CD4-positive, alpha-beta T cell (primary cell): Measurements from ENCODE around the gene CST4. TPM values are rescaled to one million over a fixed set of nuclear protein-coding genes. Genes with fewer than 3 reads are reported as not detected.

Experiments
- ATAC-seq: fragments of 200-7000 bp; cut with Tn5 transposase; one replicate; pipeline ENCODE4 v1.10.0; 2022; ENCODE audit warnings: mild to moderate bottlenecking; ENCODE audit not compliant: poor library complexity
- CTCF ChIA-PET: fragments of 350-600 bp; sonication (Branson Sonifier 250); formaldehyde crosslinking; loops from one replicate; lab custom pipeline; 2021; ENCODE audit warnings: antibody characterized with exemption, inconsistent platforms; lab: Charles Lee
- POLR2A ChIA-PET: fragments of 350-600 bp; sonication (Branson Sonifier 250); formaldehyde crosslinking; loops from one replicate; lab custom pipeline; 2021; ENCODE audit warnings: antibody characterized with exemption, inconsistent platforms; lab: Charles Lee
- DNase-seq, 14 experiments: peaks; one replicate each; pipeline ENCODE4 v3.0.0-alpha.2; 2013 to 2020; ENCODE audit warnings: mixed read lengths in 2 of 14
- H3K27ac ChIP-seq, 2 donors: one replicate each; pipeline versions ENCODE4 v1.5.1 to v1.7.0; 2013; ENCODE audit warnings: low read length in 2 of 2, low read depth in 1 of 2, mild to moderate bottlenecking in 1 of 2
- H3K27me3 ChIP-seq, 2 experiments: 1 replicate in 1 of 2; 2 replicates in 1 of 2; pipeline versions ENCODE4 v1.6.1 to v1.7.0; 2013; ENCODE audit warnings: low read length in 2 of 2, control low read depth in 1 of 2, mild to moderate bottlenecking in 1 of 2, moderate library complexity in 1 of 2; ENCODE audit not compliant: insufficient read depth in 2 of 2, control insufficient read depth in 1 of 2
- H3K36me3 ChIP-seq: one replicate; pipeline ENCODE4 v1.6.1; 2013; ENCODE audit warnings: low read length, control low read depth; ENCODE audit not compliant: insufficient read depth
- H3K4me1 ChIP-seq: one replicate; pipeline ENCODE4 v1.6.1; 2013; ENCODE audit warnings: low read length, control low read depth; ENCODE audit not compliant: insufficient read depth
- H3K4me3 ChIP-seq: one replicate; pipeline ENCODE4 v1.5.1; 2013; ENCODE audit warnings: mild to moderate bottlenecking, low read length, moderate library complexity
- H3K9me3 ChIP-seq, 2 experiments: 1 replicate in 1 of 2; 2 replicates in 1 of 2; pipeline versions ENCODE4 v1.6.1 to v1.7.0; 2013; ENCODE audit warnings: low read length in 2 of 2, mild to moderate bottlenecking in 2 of 2, control low read depth in 1 of 2, moderate library complexity in 1 of 2; ENCODE audit not compliant: control insufficient read depth in 1 of 2, insufficient read depth in 1 of 2
- H3K27ac Mint-ChIP-seq: one replicate; pipeline ENCODE4 v1.8.0; 2020; ENCODE audit warnings: mixed read lengths
- H3K27me3 Mint-ChIP-seq: one replicate; pipeline ENCODE4 v1.8.0; 2021; ENCODE audit warnings: mixed read lengths
- H3K36me3 Mint-ChIP-seq: one replicate; pipeline ENCODE4 v1.8.0; 2021; ENCODE audit warnings: low read depth, mixed read lengths
- H3K4me1 Mint-ChIP-seq: one replicate; pipeline ENCODE4 v1.8.0; 2021; ENCODE audit warnings: low read depth, mixed read lengths
- H3K4me3 Mint-ChIP-seq: one replicate; pipeline ENCODE4 v1.8.0; 2020; ENCODE audit warnings: mild to moderate bottlenecking, mixed read lengths
- H3K9me3 Mint-ChIP-seq: one replicate; pipeline ENCODE4 v1.8.0; 2020; ENCODE audit warnings: mixed read lengths
- intact Hi-C, 2 experiments: fragments of 100-400 bp; cut with DNase I in 1 of 2; cut with micrococcal nuclease in 1 of 2; formaldehyde crosslinking; loops; one replicate each; pipeline versions ENCODE4 v1.15.1 to v1.9.0; 2023 to 2025; cut with DNase I, micrococcal nuclease
- total RNA-seq, 174 experiments: library from RNA in 2 of 174; stranded (reverse) in 2 of 174; gene quantifications; one replicate each; pipeline ENCODE4 v1.2.3 and lab custom pipeline; 2021 to 2026
- TF ChIP-seq, protein P1 (sequence below): fragments of 200-600 bp; IDR thresholded peaks from one replicate; pipeline ENCODE4 v1.8.0; 2022; ENCODE audit warnings: antibody characterized with exemption, mild to moderate bottlenecking

Gene CST4
- total RNA-seq, 2 experiments from 2014 or later, result not detected

DNA sequence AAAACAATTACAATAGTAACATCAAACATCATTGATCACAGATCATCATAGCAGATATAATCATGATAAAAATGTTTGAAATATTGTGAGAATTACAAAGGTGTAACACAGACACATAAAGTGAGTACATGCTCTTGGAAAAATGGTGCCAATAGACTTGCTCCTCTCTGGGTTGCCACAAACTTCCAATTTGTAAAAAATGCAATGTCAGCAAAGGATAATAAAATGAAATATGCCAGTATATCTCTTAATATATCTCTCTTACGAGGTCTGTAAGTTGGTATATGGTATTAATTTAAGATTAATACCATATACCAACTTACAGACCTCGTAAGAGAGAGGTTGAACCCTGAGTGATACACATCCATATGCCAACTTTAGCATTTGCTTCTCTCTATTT, 37.7 kb downstream of the CST4 start:
- ATAC-seq, result no peak
- no peak overlapping the region for H3K27ac Mint-ChIP-seq
- CTCF ChIA-PET, result no interaction called here
- no peaks in the 10 kb centered on the region for H3K36me3 Mint-ChIP-seq
- H3K27me3 ChIP-seq, result peaks cover 0 to 6% of the 10 kb centered on the region in 2 experiments
- intact Hi-C loops, result no loop called here
- no peak for DNase-seq
- TF ChIP-seq, protein P1, sequence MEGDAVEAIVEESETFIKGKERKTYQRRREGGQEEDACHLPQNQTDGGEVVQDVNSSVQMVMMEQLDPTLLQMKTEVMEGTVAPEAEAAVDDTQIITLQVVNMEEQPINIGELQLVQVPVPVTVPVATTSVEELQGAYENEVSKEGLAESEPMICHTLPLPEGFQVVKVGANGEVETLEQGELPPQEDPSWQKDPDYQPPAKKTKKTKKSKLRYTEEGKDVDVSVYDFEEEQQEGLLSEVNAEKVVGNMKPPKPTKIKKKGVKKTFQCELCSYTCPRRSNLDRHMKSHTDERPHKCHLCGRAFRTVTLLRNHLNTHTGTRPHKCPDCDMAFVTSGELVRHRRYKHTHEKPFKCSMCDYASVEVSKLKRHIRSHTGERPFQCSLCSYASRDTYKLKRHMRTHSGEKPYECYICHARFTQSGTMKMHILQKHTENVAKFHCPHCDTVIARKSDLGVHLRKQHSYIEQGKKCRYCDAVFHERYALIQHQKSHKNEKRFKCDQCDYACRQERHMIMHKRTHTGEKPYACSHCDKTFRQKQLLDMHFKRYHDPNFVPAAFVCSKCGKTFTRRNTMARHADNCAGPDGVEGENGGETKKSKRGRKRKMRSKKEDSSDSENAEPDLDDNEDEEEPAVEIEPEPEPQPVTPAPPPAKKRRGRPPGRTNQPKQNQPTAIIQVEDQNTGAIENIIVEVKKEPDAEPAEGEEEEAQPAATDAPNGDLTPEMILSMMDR, result no peak
- no peaks in the 10 kb centered on the region for H3K4me1 Mint-ChIP-seq
- no peaks in the 10 kb centered on the region for H3K9me3 Mint-ChIP-seq
- H3K9me3 ChIP-seq, result peaks cover 0 to under 1% of the 10 kb centered on the region in 2 experiments
- H3K36me3 ChIP-seq, result no peaks in the 10 kb centered on the region
- no peak overlapping the region for H3K27ac ChIP-seq
- H3K4me3 Mint-ChIP-seq, result no peak overlapping the region
- no peaks in the 10 kb centered on the region for H3K4me1 ChIP-seq
- peaks cover 12% of the 10 kb centered on the region for H3K27me3 Mint-ChIP-seq
- POLR2A ChIA-PET, result no interaction called here
- H3K4me3 ChIP-seq, result no peak overlapping the region

DNA sequence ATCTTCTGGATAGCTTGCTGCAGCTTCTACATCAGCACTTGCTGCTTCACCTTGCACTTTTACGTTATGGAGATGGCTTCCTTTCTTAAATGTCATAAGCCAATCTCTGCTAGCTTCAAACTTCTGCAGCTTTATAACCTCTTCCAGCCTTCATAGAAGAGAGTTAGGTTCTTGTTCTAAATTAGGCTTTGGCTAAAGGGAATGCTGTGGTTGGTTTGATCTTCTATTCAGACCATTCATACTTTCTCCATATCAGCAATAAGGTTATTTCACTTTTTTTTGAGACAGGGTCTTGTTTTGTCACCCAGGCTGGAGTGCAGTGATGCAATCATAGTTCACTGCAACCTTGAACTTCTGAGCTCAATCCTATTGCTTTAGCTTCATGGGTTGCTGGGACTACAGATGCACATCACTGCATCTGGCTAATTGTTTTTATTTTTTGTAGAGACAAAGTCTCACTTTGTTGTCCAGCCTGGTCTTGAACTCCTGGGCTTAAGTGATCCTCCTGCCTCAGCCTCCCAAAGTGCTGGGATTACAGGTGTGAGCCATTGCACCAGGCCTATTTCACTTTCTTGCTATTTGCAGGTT, 38.9 kb downstream of the CST4 start:
- no peaks in the 10 kb centered on the region for H3K36me3 ChIP-seq
- H3K27me3 ChIP-seq, result no peaks in the 10 kb centered on the region
- no peaks in the 10 kb centered on the region for H3K4me1 ChIP-seq
- H3K9me3 ChIP-seq, result no peaks in the 10 kb centered on the region
- H3K27ac ChIP-seq, result no peak overlapping the region
- Mint-ChIP-seq H3K27me3 (peaks cover 6% of the 10 kb centered on the region), H3K4me3 (no peak overlapping the region), H3K36me3 (no peaks in the 10 kb centered on the region), H3K9me3 (no peaks in the 10 kb centered on the region), H3K4me1 (no peaks in the 10 kb centered on the region), H3K27ac (no peak overlapping the region)
- intact Hi-C loops, result loop anchor here in 1 of 2 experiments (10.0 kb wide), 1 partner anchor 65 kb away; no protein-coding TSS in a partner anchor
- TF ChIP-seq, protein P1, result no peak
- ATAC-seq (no peak), DNase-seq (no peak)
- ChIA-PET CTCF (no interaction called here), POLR2A (no interaction called here)
- no peak overlapping the region for H3K4me3 ChIP-seq

DNA sequence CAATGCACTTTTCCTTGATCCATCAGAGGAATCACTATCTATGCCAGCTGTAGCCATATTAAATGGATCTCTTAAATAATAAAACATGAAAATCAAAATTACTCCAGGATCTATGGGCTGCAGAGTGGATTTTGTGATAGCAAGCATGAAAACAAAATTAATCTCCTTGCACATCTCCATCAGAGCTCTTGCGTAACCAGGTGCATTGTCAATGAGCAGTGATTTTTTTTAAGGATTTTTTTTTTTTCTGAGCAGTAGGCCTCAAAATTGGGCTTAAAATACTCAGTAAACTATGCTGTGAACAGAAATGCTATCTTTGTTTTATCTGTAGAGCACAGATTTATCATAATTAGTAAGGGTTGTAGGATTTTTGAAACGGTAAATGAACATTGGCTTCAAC, 39.6 kb downstream of the CST4 start:
- Mint-ChIP-seq H3K27ac (no peak overlapping the region), H3K27me3 (no peaks in the 10 kb centered on the region), H3K4me3 (no peak overlapping the region), H3K4me1 (no peaks in the 10 kb centered on the region), H3K9me3 (no peaks in the 10 kb centered on the region), H3K36me3 (no peaks in the 10 kb centered on the region)
- Histone ChIP-seq H3K27me3 (no peaks in the 10 kb centered on the region), H3K9me3 (no peaks in the 10 kb centered on the region), H3K4me1 (no peaks in the 10 kb centered on the region), H3K4me3 (no peak overlapping the region), H3K36me3 (no peaks in the 10 kb centered on the region), H3K27ac (no peak overlapping the region)
- intact Hi-C loops, result loop anchor here in 1 of 2 experiments (10.0 kb wide), 1 partner anchor 64 kb away; no protein-coding TSS in a partner anchor
- DNase-seq (no peak), ATAC-seq (no peak)
- TF ChIP-seq, protein P1, result no peak
- ChIA-PET CTCF (no interaction called here), POLR2A (no interaction called here)
